ENCODE measurements around the gene LPCAT1. TPM values are rescaled to one million over a fixed set of nuclear protein-coding genes. Genes with fewer than 3 reads are reported as not detected.

LPCAT1 gene
- total and polyA plus RNA-seq, 2 experiments from 2014 or later: 44.1 to 56.0 TPM

- no peak for DNase-seq (ENCODE audit: low spot score)
These were observed 16.3 kb downstream of the LPCAT1 start for GRCh38 chr5:1507457-1507856.

GRCh38 chr5:1507014-1507375 lies 16.8 kb downstream of the LPCAT1 start:
- H3K27me3 ChIP-seq: no peaks in the 10 kb centered on the region
- no peaks in the 10 kb centered on the region for H3K36me3 ChIP-seq (replicated peaks; ENCODE audit: insufficient read depth, low read depth)
- H3K9me2 ChIP-seq (replicated peaks; ENCODE audit: insufficient read depth): no peaks in the 10 kb centered on the region
- no peak overlapping the region for H3K27ac ChIP-seq
- DNase-seq (ENCODE audit: low spot score): no peak
- H2AFZ ChIP-seq: no peak overlapping the region
- H3K9me3 ChIP-seq (ENCODE audit: low read depth): no peaks in the 10 kb centered on the region
- TF ChIP-seq CTCF (IDR thresholded peaks at IDR 0.05; ENCODE audit: poor library complexity) (no peak), EZH2phosphoT487 (IDR thresholded peaks at IDR 0.05; ENCODE audit: low read depth, severe bottlenecking, unreplicated experiment) (no peak), EZH2 (IDR thresholded peaks at IDR 0.05; ENCODE audit: borderline replicate concordance) (no peak)
- peaks cover 52% of the 10 kb centered on the region for H4K20me1 ChIP-seq (ENCODE audit: insufficient read depth, poor library complexity, severe bottlenecking)
- 79% methylated on average over 11 of the region's 11 CpGs for WGBS (ENCODE audit: low lambda C conversion rate, missing lambda C conversion rate)
- H3K4me2 ChIP-seq: no peak overlapping the region
- no peak overlapping the region for H3K4me3 ChIP-seq
- H3K79me2 ChIP-seq: peaks cover 81% of the 10 kb centered on the region
- H3K4me1 ChIP-seq (ENCODE audit: insufficient read depth): no peaks in the 10 kb centered on the region

More at GRCh38 chr5:1507457-1507856, 16.3 kb downstream of the LPCAT1 start:
- TF ChIP-seq CTCF (IDR thresholded peaks at IDR 0.05; ENCODE audit: poor library complexity) (no peak), EZH2phosphoT487 (IDR thresholded peaks at IDR 0.05; ENCODE audit: low read depth, severe bottlenecking, unreplicated experiment) (no peak), EZH2 (IDR thresholded peaks at IDR 0.05; ENCODE audit: borderline replicate concordance) (no peak)
- no peaks in the 10 kb centered on the region for H3K36me3 ChIP-seq (replicated peaks; ENCODE audit: insufficient read depth, low read depth)
- WGBS (ENCODE audit: low lambda C conversion rate, missing lambda C conversion rate): 93% methylated on average over 17 of the region's 17 CpGs
- no peaks in the 10 kb centered on the region for H3K9me3 ChIP-seq (ENCODE audit: low read depth)
- peaks cover 83% of the 10 kb centered on the region for H3K79me2 ChIP-seq
- H3K4me2 ChIP-seq: no peak overlapping the region
- H2AFZ ChIP-seq: no peak overlapping the region
- peaks cover 50% of the 10 kb centered on the region for H4K20me1 ChIP-seq (ENCODE audit: insufficient read depth, poor library complexity, severe bottlenecking)
- H3K4me1 ChIP-seq (ENCODE audit: insufficient read depth): no peaks in the 10 kb centered on the region
- no peaks in the 10 kb centered on the region for H3K9me2 ChIP-seq (replicated peaks; ENCODE audit: insufficient read depth)
- no peak overlapping the region for H3K27ac ChIP-seq
- H3K4me3 ChIP-seq: no peak overlapping the region
- H3K27me3 ChIP-seq: no peaks in the 10 kb centered on the region

DNA sequence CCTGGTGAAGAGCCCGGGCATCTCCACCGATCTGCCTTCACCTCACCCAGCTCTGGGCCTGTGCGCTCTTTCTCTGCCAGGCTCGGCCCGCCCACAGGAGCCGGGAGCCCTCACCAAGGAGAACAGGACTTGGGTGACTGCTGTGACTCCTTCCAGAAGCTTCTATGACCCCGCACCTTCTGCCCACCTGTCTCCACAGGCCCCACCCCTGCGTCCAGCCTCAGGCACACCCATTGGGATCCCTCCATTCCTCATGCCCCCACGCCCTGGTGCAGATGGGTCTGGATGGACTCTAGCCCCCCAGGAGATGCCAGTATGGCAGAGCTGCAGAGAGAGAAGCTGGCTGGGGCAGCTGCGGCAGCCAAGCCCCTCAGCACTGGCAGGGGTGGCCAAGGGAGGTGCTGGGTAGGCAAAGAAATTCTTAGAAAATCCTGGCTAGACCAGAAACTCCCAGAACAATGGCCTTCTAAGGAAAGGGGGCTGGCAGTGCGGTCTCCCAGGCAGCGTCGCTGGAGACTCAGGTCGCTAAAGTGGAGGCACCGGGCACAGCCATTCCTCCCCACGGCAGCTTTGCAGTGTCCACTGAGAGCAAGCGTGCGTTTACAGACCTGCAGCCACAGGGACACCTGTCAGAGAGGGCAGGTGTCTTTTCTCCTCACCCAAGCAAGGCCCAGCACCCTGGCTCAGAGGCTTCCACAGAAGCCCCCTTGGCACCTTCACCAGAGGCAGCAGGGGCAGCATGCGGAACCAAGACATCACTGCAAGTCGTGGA lies 17.3 kb downstream of the LPCAT1 start:
- Histone ChIP-seq H3K79me2 (peaks cover 78% of the 10 kb centered on the region), H4K20me1 (ENCODE audit: insufficient read depth, poor library complexity, severe bottlenecking) (peaks cover 57% of the 10 kb centered on the region), H3K36me3 (replicated peaks; ENCODE audit: insufficient read depth, low read depth) (no peaks in the 10 kb centered on the region), H3K4me2 (no peak overlapping the region), H2AFZ (no peak overlapping the region), H3K4me1 (ENCODE audit: insufficient read depth) (no peaks in the 10 kb centered on the region), H3K27ac (no peak overlapping the region), H3K9me3 (ENCODE audit: low read depth) (no peaks in the 10 kb centered on the region), H3K9me2 (replicated peaks; ENCODE audit: insufficient read depth) (no peaks in the 10 kb centered on the region), H3K27me3 (no peaks in the 10 kb centered on the region), H3K4me3 (no peak overlapping the region)
- WGBS (ENCODE audit: low lambda C conversion rate, missing lambda C conversion rate): 90% methylated on average over 20 of the region's 20 CpGs
- DNase-seq (ENCODE audit: low spot score): no peak
- TF ChIP-seq EZH2phosphoT487 (IDR thresholded peaks at IDR 0.05; ENCODE audit: low read depth, severe bottlenecking, unreplicated experiment) (no peak), EZH2 (IDR thresholded peaks at IDR 0.05; ENCODE audit: borderline replicate concordance) (no peak), CTCF (IDR thresholded peaks at IDR 0.05; ENCODE audit: poor library complexity) (no peak)
